Measurements from ENCODE around the gene PAX7. TPM values are rescaled to one million over a fixed set of nuclear protein-coding genes. Genes with fewer than 3 reads are reported as not detected.

The PAX7 gene
- total RNA-seq, 2 donors from 2014 or later = 0.32 TPM; not detected in 1

- intact Hi-C loops (cut with DNase I) = no loop called here
- TF ChIP-seq POLR2A (IDR thresholded peaks at IDR 0.05) (no peak), CTCF (IDR thresholded peaks at IDR 0.05) (no peak), POLR2AphosphoS5 (IDR thresholded peaks at IDR 0.05) (no peak)
- H3K9me3 ChIP-seq = no peaks in the 10 kb centered on the region
- no peak overlapping the region for H3K27ac ChIP-seq
- H3K36me3 ChIP-seq = no peaks in the 10 kb centered on the region
- DNase-seq (ENCODE audit: low spot score) = no peak
- H3K27me3 ChIP-seq (replicated peaks; ENCODE audit: insufficient read depth) = peaks cover 81% of the 10 kb centered on the region
- H3K4me1 ChIP-seq (replicated peaks) = peaks cover 9% of the 10 kb centered on the region
- 4% methylated on average over 22 of the region's 22 CpGs for WGBS
- no peak overlapping the region for H3K4me3 ChIP-seq
Observed at GRCh38 chr1:18644013-18644399, 13.4 kb downstream of the PAX7 start.

- 11% methylated on average over 5 of the region's 5 CpGs for WGBS
- peaks cover 81% of the 10 kb centered on the region for H3K27me3 ChIP-seq (replicated peaks; ENCODE audit: insufficient read depth)
Observed at GRCh38 chr1:18644446-18644845, 13.8 kb downstream of the PAX7 start.

GRCh38 chr1:18644973-18645746 lies 14.5 kb downstream of the PAX7 start:
- Histone ChIP-seq H3K27me3 (replicated peaks; ENCODE audit: insufficient read depth) (peaks cover 79% of the 10 kb centered on the region), H3K4me3 (no peak overlapping the region), H3K27ac (no peak overlapping the region), H3K36me3 (no peaks in the 10 kb centered on the region), H3K4me1 (replicated peaks) (peaks cover 9% of the 10 kb centered on the region), H3K9me3 (no peaks in the 10 kb centered on the region)
- no peak for DNase-seq (ENCODE audit: low spot score)
- intact Hi-C loops (cut with DNase I) = no loop called here
- TF ChIP-seq POLR2A (IDR thresholded peaks at IDR 0.05) (no peak), CTCF (IDR thresholded peaks at IDR 0.05) (no peak), POLR2AphosphoS5 (IDR thresholded peaks at IDR 0.05) (no peak)
- WGBS = 3% methylated on average over 45 of the region's 46 CpGs

More at GRCh38 chr1:18644446-18644845, 13.8 kb downstream of the PAX7 start:
- no peak for TF ChIP-seq POLR2AphosphoS5 (IDR thresholded peaks at IDR 0.05)
- no peak for TF ChIP-seq POLR2A (IDR thresholded peaks at IDR 0.05)
- no peak for TF ChIP-seq CTCF (IDR thresholded peaks at IDR 0.05)
- no peak overlapping the region for H3K27ac ChIP-seq
- no peaks in the 10 kb centered on the region for H3K9me3 ChIP-seq
- no peak for DNase-seq (ENCODE audit: low spot score)
- no peak overlapping the region for H3K4me3 ChIP-seq
- intact Hi-C loops (cut with DNase I) = no loop called here
- peaks cover 9% of the 10 kb centered on the region for H3K4me1 ChIP-seq (replicated peaks)
- no peaks in the 10 kb centered on the region for H3K36me3 ChIP-seq

GRCh38 chr1:18645747-18646090 lies 15.1 kb downstream of the PAX7 start:
- H3K27me3 ChIP-seq (replicated peaks; ENCODE audit: insufficient read depth) = peaks cover 76% of the 10 kb centered on the region
- no peak for TF ChIP-seq POLR2AphosphoS5 (IDR thresholded peaks at IDR 0.05)
- TF ChIP-seq CTCF (IDR thresholded peaks at IDR 0.05) = no peak
- no peak for TF ChIP-seq POLR2A (IDR thresholded peaks at IDR 0.05)
- WGBS = 10% methylated on average over 10 of the region's 10 CpGs

More at GRCh38 chr1:18645747-18646090, 15.1 kb downstream of the PAX7 start:
- intact Hi-C loops (cut with DNase I) = no loop called here
- Histone ChIP-seq H3K36me3 (no peaks in the 10 kb centered on the region), H3K9me3 (no peaks in the 10 kb centered on the region), H3K27ac (no peak overlapping the region), H3K4me3 (no peak overlapping the region), H3K4me1 (replicated peaks) (peaks cover 9% of the 10 kb centered on the region)
- DNase-seq (ENCODE audit: low spot score) = no peak

Measured in prostate gland (tissue), 2 donors.